GM12801 (cell line): Measurements from ENCODE around the gene ITPKC.

Source experiments
- CTCF ChIP-seq: IDR thresholded peaks from one replicate; pipeline ENCODE4 v1.5.1; 2011; ENCODE audit warnings: control low read depth; ENCODE audit not compliant: insufficient read length; ENCODE audit errors: extremely low read depth

ITPKC gene

GRCh38 chr19:40700083-40700482 lies 16.8 kb upstream of the ITPKC start:
- TF ChIP-seq CTCF: no peak

- TF ChIP-seq CTCF: no peak
Measured at GRCh38 chr19:40701758-40702157, 15.2 kb upstream of the ITPKC start.

GRCh38 chr19:40702337-40703012 lies 14.4 kb upstream of the ITPKC start:
- no peak for TF ChIP-seq CTCF

- no peak for TF ChIP-seq CTCF
Measured at GRCh38 chr19:40703029-40703755, 13.7 kb upstream of the ITPKC start.

- TF ChIP-seq CTCF: no peak
Measured at GRCh38 chr19:40704491-40705361, 12.2 kb upstream of the ITPKC start.

GRCh38 chr19:40705362-40705651 lies 11.6 kb upstream of the ITPKC start:
- no peak for TF ChIP-seq CTCF

- TF ChIP-seq CTCF: no peak
Measured at GRCh38 chr19:40705950-40706619, 10.8 kb upstream of the ITPKC start.
